OCI-LY1 (cell line): ENCODE results near the gene RRP8.

Source experiments
- CTCF ChIP-seq: fragments of 200-600 bp; sonication (generic), shearing (Covaris generic); IDR thresholded peaks from 2 replicates; pipeline ENCODE4 v1.5.1; 2017; ENCODE audit warnings: mild to moderate bottlenecking, antibody characterized with exemption, low read length, moderate library complexity, mixed read lengths
- EZH2 ChIP-seq: fragments of 200-600 bp; sonication (generic), shearing (Covaris generic); IDR thresholded peaks from 2 replicates; pipeline ENCODE4 v1.8.0; 2017; ENCODE audit warnings: borderline replicate concordance, mixed run types, mild to moderate bottlenecking, antibody characterized with exemption, low read length, moderate library complexity, mixed read lengths

- peak; percentile 28; the same call in 1 of the 2 replicates for TF ChIP-seq CTCF
- no peak for TF ChIP-seq EZH2
Measured at GRCh38 chr11:6568191-6568918, 35.1 kb downstream of the RRP8 start.
